HG03521 (cell line): ENCODE results near the gene MUC2.

Source experiments
- ATAC-seq: cut with Tn5 transposase; IDR thresholded peaks from one replicate; pipeline ENCODE4 v1.9.1; 2021; ENCODE audit warnings: mild to moderate bottlenecking, moderate library complexity; ENCODE audit not compliant: unreplicated experiment

Gene MUC2

DNA sequence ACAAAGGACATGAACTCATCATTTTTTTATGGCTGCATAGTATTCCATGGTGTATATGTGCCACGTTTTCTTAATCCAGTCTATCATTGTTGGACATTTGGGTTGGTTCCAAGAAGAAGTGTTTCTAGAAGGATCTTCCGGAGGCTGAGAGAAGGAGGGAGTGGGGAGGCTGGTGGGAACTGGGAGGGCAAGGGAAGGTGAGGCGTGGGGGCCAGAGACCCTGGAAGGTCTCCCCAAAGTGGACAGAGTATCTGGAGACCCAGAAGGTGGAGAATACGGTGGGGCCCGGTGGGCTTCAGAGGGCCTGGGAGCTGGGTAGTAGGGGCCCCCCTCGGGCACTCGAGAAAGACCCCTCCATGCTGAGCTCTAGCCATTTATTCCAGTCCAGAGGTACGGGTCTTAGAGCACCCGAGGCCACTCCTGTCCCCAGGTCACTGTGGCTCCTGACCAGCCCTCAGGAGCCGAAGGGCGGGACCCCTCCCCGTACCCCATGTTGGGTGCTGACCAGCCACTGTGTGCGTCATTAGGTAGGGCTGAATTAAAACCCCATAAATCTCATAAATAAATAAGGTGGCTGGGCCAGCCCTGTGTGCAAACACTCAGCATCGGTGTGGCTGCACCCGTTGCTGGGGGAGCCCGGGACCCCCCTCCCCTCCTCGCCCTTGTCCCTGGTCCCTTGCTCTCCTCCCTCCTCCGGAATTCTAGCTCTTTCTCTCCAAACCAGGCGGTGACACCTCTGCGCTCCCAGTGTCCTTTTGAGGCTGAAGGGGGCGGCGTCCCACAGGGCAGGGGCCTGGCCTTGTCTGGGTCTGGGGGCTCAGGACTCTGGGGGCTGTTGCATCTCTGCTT lies 44.3 kb downstream of the MUC2 start:
- ATAC-seq, result no peak

DNA sequence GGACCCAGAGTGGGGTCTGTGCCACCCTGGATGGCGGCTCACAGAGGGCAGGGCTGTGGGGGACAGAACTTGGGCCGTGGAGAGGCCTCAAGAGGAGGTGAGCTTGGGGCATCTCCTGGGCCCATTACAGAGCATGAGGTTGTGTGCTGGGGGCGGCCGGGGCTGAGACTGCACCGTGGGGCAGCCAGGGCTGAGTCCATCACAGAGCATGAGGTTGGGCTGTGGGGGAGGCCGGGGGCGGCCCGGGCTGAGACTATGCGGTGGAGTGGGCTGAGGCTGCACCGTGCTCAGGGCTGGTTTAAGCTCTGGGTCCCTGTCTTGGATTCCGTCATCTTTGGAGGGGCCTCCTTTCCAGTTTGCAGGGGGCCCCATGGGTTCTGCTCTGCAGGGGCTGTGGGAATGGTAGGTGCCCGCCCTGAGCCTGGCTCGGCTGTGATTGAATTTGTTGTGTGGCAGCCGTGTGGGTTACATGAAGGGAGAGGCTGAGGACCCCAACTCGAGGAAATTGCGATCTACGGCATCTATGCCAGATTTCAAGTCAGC lies 45.0 kb downstream of the MUC2 start:
- no peak for ATAC-seq

DNA sequence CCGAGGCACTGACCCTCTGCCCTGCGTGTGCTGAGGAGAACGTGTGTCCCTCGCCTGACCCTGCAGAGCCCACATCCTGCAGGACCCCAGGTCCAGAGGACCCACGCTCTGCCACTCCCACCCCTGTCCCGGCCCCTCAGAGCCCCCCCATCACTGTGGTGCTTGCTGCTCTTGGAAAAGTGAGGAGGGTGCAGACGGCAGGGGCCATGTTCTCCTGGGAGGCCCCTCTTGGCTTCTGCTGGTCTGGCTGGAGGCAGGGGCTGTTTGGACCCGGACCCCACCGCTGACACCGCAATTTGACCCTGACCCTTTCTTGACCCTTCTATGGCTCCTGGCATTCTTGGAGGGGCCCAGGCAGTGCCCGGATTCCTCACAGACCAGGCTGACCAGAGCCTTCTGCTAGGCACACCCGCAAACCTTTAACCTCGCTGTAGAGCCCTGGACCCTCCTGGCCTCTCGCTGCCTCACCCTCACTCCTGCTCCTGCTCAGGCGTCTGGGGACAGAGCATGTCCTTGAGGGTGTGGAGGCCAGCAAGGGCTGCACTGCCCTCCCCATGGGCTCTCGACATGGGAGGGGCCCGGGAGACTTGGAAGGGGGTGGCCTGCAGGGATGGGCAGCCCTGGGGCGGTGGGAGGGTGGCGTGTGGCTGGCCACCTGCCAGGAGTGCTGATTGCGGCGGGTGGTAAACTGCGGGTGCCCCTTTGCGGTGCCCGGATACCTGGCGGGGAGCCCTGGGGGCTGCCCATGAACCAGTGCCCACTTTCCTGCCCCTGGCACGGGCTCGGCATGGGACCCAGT lies 46.1 kb downstream of the MUC2 start:
- ATAC-seq, result no peak

DNA sequence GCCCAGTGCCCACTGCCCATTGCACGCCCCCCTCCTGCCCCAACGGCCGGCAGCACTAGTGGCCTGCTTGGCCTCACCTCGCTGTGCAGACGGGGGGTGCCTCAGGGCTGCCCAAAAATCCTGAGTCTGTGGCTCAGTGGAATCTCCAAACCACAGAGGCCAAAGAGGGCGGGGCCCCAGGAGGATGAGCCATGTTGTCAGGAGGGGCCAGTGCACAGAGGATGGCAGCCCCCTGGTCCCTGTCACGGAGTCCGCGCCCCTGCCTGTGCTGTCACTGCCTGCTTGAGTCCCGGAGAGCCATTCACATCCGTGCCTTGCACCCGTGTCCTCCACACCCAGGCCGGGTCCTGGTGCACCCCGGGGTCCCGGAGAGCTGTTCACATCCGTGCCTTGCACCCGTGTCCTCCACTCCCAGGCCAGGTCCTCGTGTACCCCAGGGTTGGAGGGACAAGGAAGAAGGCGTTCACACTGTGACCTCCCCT lies 46.7 kb downstream of the MUC2 start:
- ATAC-seq, result no peak

DNA sequence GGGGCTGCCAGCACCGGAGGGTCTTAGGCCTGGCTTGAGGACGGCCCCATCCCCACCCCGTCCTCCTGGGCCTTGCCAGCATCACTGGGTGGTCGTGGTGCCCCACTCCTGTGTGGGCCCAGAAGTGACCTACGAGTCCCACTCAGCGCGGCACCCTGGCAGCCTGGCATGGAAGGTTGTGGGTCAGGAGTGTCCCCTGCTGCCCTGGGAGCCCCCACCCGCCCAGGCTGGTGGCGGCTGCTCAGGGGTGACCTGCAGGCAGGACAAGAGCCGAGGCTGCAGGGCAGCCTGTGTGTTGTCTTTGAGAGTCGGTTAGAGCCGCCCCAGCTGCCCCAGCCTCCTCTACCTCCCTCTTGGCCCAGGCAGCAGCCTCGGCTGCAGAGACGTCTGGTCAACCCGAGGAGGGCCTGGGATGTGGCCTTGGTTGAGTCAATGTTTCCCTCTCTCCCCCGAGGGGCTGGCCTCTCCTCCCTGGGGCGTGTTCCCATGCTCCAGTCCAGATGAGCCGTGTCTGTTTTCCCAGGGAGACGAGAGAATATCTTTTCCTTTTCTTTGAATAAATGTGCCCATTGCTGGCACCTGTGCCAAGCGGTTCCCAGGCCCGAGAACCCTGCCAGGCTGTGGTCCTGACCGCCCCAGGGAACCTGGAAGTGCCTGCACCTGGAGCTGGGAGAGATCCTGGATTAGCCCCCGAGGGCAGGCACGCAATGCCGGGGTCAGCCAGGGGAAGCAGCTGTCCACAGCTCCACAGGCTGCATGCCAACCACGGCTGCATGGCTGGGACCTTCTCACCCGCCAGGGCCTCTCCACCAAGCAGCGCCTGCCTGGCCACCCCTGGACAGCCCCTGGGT lies 47.4 kb downstream of the MUC2 start:
- no peak for ATAC-seq

DNA sequence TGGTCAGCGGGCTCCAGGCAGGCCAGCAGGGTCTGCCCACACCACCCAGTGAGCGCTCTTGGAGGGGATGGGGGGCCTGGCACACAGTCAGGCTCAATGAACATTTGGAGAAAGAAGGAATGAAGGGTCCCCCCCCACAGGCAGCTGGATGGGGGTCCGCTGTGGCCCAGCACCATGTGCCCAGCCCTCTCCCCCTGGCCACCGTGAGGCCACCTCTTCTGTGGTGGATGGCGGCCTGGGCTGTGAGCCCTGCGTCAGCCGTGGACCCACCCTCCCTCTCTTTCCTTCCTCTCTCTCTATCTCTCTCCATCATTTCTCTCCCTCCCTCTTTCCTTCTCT lies 48.0 kb downstream of the MUC2 start:
- no peak for ATAC-seq

DNA sequence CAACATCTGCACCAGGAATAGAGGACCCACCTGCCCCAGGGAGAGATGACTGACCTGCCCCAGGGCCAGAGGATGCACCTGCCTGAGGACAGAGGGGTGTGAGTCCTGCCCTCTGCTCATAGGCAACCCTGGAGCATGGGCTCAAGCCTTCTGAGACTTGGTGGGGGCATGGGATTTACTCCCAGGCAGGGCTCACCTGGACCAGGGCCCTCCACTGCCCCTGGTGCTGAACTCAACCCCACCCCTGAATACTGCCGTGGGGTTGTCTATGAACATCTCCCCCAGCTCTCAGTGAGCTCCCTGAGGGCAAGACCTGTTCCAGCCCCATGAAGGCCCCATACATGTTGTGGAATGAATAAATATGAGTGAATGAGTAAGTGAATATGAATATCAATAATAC lies 49.3 kb downstream of the MUC2 start:
- no peak for ATAC-seq
